ENCODE results near the gene KCNA5. TPM values are rescaled to one million over a fixed set of nuclear protein-coding genes. Genes with fewer than 3 reads are reported as not detected.

KCNA5 gene
- total RNA-seq, 1 donor from 2014 or later = 1.2 TPM

DNA sequence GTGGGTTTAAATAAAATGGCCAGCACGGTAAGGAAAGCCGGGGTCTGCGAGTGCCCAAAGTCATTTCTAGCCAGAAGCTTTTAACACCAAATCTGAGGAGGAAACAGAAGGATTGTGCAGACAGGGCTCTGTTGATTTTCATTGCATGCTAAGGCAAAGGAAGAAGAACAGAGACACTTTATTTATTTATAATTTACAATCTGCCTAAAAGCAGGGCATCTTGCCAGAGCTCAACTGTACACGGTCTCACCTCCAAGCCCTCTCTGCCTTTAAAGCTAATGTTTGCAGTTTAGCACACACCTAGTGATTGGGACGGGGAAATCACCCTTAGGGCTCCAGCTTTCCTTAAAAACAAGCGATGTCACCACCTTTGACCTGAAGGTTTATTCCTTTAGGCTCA lies 4.0 kb downstream of the KCNA5 start:
- TF ChIP-seq, protein P1, sequence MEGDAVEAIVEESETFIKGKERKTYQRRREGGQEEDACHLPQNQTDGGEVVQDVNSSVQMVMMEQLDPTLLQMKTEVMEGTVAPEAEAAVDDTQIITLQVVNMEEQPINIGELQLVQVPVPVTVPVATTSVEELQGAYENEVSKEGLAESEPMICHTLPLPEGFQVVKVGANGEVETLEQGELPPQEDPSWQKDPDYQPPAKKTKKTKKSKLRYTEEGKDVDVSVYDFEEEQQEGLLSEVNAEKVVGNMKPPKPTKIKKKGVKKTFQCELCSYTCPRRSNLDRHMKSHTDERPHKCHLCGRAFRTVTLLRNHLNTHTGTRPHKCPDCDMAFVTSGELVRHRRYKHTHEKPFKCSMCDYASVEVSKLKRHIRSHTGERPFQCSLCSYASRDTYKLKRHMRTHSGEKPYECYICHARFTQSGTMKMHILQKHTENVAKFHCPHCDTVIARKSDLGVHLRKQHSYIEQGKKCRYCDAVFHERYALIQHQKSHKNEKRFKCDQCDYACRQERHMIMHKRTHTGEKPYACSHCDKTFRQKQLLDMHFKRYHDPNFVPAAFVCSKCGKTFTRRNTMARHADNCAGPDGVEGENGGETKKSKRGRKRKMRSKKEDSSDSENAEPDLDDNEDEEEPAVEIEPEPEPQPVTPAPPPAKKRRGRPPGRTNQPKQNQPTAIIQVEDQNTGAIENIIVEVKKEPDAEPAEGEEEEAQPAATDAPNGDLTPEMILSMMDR (IDR thresholded peaks at IDR 0.05; ENCODE audit: unreplicated experiment) = no peak
- DNase-seq (ENCODE audit: low spot score) = no peak
- no peaks in the 10 kb centered on the region for H3K9me3 Mint-ChIP-seq (ENCODE audit: unreplicated experiment)
- no peak overlapping the region for H3K4me3 Mint-ChIP-seq (ENCODE audit: unreplicated experiment)
- H3K4me1 Mint-ChIP-seq (ENCODE audit: unreplicated experiment) = peaks cover 20% of the 10 kb centered on the region
- H3K27me3 Mint-ChIP-seq (ENCODE audit: unreplicated experiment) = peaks cover 17% of the 10 kb centered on the region
- H3K36me3 Mint-ChIP-seq (ENCODE audit: low read depth, unreplicated experiment) = peaks cover 6% of the 10 kb centered on the region
- no peak overlapping the region for H3K27ac Mint-ChIP-seq (ENCODE audit: unreplicated experiment)

DNA sequence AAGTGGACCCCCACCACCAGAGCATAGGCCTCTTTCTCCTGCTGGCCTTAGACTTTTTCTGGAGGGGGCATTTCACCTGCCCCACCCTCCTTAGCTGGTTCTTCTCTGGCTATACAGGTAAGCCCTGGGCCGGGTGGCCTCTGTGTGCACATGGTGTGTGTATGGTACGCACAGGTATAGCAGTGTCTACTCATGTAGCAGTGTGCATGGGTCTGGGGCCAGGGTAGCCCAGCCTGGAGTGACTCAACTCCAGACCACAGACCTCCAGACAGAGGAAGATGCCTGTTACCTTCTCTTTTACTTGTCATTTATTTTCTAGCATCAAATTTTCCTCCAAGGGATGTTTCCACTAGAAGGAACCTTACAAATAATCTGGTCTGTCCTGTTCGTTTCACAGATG lies 6.9 kb downstream of the KCNA5 start:
- Mint-ChIP-seq H3K27me3 (ENCODE audit: unreplicated experiment) (peaks cover 11% of the 10 kb centered on the region), H3K9me3 (ENCODE audit: unreplicated experiment) (no peaks in the 10 kb centered on the region), H3K36me3 (ENCODE audit: low read depth, unreplicated experiment) (no peaks in the 10 kb centered on the region), H3K4me1 (ENCODE audit: unreplicated experiment) (peaks cover 18% of the 10 kb centered on the region), H3K4me3 (ENCODE audit: unreplicated experiment) (no peak overlapping the region), H3K27ac (ENCODE audit: unreplicated experiment) (no peak overlapping the region)
- TF ChIP-seq, protein P1 (IDR thresholded peaks at IDR 0.05; ENCODE audit: unreplicated experiment) = no peak
- DNase-seq (ENCODE audit: low spot score) = no peak

- Mint-ChIP-seq H3K36me3 (ENCODE audit: low read depth, unreplicated experiment) (no peaks in the 10 kb centered on the region), H3K4me3 (ENCODE audit: unreplicated experiment) (no peak overlapping the region), H3K27ac (ENCODE audit: unreplicated experiment) (no peak overlapping the region), H3K4me1 (ENCODE audit: unreplicated experiment) (peaks cover 18% of the 10 kb centered on the region), H3K27me3 (ENCODE audit: unreplicated experiment) (peaks cover 8% of the 10 kb centered on the region), H3K9me3 (ENCODE audit: unreplicated experiment) (no peaks in the 10 kb centered on the region)
- TF ChIP-seq, protein P1 (IDR thresholded peaks at IDR 0.05; ENCODE audit: unreplicated experiment) = no peak
- no peak for DNase-seq (ENCODE audit: low spot score)
Observed at GRCh38 chr12:5051334-5051733, 7.7 kb downstream of the KCNA5 start.

GRCh38 chr12:5051913-5052312 lies 8.2 kb downstream of the KCNA5 start:
- Mint-ChIP-seq H3K27ac (ENCODE audit: unreplicated experiment) (no peak overlapping the region), H3K36me3 (ENCODE audit: low read depth, unreplicated experiment) (no peaks in the 10 kb centered on the region), H3K4me1 (ENCODE audit: unreplicated experiment) (peaks cover 18% of the 10 kb centered on the region), H3K27me3 (ENCODE audit: unreplicated experiment) (peaks cover 9% of the 10 kb centered on the region), H3K4me3 (ENCODE audit: unreplicated experiment) (no peak overlapping the region), H3K9me3 (ENCODE audit: unreplicated experiment) (no peaks in the 10 kb centered on the region)
- DNase-seq (ENCODE audit: low spot score) = no peak
- TF ChIP-seq, protein P1 (IDR thresholded peaks at IDR 0.05; ENCODE audit: unreplicated experiment) = no peak

- peaks cover 9% of the 10 kb centered on the region for H3K27me3 Mint-ChIP-seq (ENCODE audit: unreplicated experiment)
- no peaks in the 10 kb centered on the region for H3K9me3 Mint-ChIP-seq (ENCODE audit: unreplicated experiment)
- H3K4me3 Mint-ChIP-seq (ENCODE audit: unreplicated experiment) = no peak overlapping the region
- TF ChIP-seq, protein P1 (IDR thresholded peaks at IDR 0.05; ENCODE audit: unreplicated experiment) = no peak
- no peak for DNase-seq (ENCODE audit: low spot score)
- H3K36me3 Mint-ChIP-seq (ENCODE audit: low read depth, unreplicated experiment) = no peaks in the 10 kb centered on the region
- H3K4me1 Mint-ChIP-seq (ENCODE audit: unreplicated experiment) = peaks cover 18% of the 10 kb centered on the region
- H3K27ac Mint-ChIP-seq (ENCODE audit: unreplicated experiment) = no peak overlapping the region
Observed at GRCh38 chr12:5052348-5052747, 8.7 kb downstream of the KCNA5 start.
